ENCODE data around the gene MGST2. TPM values are rescaled to one million over a fixed set of nuclear protein-coding genes. Genes with fewer than 3 reads are reported as not detected.
A peak's percentile ranks its signal among the peaks of the same experiment; 100 is the strongest.
"Not testable (repeated sequence)": the region's sequence is repeated elsewhere in the genome, so short reads cannot be mapped to it uniquely, and the experiment has no call there.

The MGST2 gene
- polyA plus RNA-seq (ENCODE audit: insufficient read length in 3 of 3) = 10 to 100 TPM; 58.3 to 63.2 (median 58.6) TPM

DNA sequence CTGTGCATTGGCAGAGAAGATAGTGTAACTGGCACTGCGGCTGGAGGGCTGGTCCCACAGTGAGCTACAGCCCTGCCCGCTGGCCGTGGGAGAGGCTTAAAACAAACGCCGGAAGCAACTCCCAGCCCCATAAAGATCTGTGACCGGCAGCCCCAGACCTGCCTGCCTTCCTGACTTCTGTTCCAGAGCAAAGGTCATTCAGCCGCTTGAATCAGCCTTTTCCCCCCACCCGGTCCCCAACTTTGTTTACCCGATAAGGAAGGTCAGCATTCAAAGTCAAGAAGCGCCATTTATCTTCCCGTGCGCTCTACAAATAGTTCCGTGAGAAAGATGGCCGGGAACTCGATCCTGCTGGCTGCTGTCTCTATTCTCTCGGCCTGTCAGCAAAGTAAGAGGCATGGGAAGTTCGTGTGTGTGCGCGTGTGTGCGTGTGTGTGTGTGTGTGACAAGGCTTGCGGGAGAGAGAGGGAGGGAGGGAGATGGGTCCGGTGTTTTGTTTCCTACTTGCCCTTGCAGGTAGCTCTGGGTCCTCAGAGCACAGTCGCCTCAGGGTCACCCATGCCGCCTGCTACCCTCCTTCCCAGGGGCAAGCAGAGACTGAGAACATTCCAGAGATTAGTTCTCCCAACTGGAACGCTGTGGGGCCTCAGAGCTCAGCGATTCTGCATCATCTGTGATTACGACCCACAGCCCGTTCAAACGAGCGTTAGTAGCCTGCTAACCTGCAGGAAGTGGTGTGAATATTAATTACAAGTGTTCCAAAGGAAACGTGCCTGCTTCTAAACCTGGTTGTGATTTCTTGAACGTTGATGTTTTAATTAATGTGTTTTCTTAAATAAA is at the start of gene MGST2:
Gene MGST2, plus strand, starts transcription at position 130 of the 840 bp plus-strand sequence. Its CDS starts 201 bp downstream, at position 331.
- DNase-seq (ENCODE audit: low read depth in 3 of 3, low spot score in 2 of 3) = peak; percentile 70 to 75 (median 72)

DNA sequence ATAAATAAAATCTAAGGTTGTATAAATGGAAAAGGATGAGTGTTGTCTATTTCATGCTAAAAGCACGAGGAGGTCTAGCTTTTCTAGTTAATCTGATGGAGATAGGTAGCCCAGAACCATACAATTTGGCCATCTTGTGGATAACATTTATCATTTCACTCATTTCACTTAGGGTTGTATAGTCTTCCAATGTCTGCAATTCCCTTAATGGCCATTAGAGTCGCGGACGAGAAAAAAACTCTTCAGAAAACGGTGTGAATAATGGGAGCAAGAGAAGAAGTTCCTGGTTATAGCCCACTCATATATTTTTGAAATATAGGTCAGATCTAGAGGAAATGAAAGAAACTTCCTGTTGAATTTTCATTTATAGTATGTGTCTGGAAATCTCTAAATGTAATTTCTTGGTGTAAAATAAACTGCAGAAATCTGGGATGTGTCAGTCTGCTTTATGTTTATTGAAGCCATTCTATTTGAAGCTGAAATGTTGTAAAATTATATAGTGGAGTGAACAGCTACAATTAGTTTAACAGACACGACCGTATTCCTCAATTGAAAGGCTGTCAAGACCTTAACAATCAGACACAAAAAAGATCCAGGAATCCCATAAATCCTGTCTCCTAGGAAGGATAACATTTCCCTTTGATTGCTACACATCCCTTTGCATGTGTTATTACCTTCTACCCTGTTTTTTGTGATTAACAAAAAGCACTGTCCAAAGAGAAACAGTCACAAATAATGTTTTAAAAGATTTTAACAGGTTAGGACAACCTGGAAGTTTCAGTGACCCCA is 47.7 kb upstream of the MGST2 start:
- DNase-seq (ENCODE audit: low read depth in 3 of 3, low spot score in 2 of 3) = no peak

DNA sequence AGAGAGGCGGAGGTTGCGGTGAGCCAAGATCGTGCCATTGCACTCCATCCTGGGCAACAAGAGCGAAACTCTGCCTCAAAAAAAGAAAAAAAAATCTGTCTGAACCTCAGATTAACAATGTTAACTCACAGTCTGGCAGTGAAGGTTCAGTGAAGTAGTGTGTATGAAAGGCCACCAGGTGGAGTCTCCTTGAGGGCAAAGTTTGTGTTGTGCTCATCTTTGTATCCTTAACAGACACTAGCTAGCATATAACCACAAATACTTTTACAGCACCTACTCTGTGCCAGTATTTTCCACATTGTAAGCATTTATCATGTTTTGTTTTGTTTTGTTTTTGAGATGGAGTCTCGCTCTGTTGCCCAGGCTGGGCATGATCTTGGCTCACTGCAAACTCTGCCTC is 46.0 kb upstream of the MGST2 start:
- no peak for DNase-seq (ENCODE audit: low read depth in 3 of 3, low spot score in 2 of 3)

DNA sequence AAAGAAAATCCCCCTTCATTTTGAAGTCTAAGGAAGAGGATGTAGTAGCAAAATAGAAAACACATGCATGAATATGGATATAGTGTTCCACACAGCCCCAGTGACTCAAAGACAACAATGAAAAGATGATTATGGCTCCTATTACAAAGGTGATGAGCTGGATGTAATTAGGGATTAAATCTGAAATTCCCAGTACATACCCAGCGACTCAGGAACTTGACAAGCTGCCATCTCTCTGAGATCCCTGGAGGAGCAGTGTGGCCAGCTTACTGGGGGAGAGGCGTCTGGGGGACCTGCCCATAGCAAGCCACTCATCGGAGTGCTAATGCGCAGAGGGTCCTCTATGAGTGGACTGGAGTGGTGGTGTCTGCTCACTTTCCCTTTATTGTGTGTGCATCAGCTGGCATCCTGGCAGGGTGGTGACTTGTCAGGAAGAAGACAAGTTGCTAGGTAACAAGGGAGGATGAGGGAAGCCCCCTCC is 42.7 kb upstream of the MGST2 start:
- no peak for DNase-seq (ENCODE audit: low read depth in 3 of 3, low spot score in 2 of 3)

DNA sequence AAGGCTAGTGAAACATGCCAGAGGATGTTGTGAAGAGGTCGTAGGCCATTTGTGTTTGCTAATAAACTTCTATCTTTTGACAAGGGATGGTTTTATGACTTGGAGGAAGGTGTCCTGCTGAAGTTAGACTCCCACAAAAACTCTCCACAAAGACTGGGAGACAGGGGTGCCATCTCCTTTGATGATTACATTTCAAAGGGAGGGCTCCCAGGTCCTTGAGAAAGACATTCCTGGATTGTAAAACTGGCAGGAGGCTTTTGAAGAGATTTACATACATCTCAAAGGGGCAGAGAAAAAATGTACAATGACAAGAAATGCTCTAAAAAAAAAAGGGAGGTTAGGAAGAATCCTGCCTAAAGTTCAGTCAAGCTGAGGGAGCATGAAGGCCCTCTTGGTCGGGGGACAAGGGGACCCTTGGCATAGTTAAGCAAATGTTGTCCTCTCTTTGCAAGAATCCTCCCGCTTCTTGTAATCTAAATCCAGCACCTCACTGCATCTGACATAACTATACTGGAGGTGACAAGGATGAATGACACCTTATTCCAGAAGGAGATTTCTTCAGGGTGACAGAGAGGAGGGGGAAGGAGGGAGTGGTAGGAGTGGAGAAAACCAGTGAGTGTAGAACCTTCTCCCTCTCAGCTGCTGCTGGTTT is 41.1 kb upstream of the MGST2 start:
- DNase-seq (ENCODE audit: low read depth in 3 of 3, low spot score in 2 of 3) = no peak

DNA sequence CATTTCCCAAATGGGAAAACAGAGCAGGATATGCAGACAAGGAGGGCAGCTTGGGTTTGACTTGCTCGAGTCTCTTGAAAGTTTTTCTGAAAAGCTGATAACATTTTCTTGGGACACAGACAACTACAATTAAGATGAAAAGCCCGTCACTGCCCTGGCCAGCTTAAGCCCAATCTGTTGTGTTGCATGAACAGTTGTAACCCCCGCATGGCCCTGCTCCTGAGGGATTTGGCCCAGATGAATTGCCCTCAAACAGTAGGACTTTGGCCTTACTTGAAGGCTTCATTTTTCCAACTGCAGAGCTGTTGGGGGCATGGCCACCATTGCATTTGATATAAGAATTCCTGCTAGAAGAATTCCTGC is 40.5 kb upstream of the MGST2 start:
- no peak for DNase-seq (ENCODE audit: low read depth in 3 of 3, low spot score in 2 of 3)

DNA sequence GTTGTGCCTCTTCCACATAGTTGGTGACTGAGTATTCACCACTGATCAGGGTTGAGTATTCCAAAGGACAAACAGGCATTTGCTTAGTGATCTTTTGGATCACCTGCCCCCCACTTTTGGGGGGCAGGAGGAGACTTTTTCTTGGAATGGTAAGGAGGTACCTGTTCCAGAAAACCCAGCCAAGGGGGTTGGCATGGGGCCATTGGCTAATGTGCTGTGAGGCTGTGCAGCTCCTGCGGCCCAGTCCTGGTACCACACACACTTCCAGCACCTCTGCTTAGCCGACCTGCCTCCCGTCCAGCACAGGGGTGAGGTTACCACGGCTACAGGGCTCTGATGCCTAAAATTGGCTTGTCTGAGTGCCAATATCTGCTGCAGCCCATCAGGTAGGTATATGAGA is 40.1 kb upstream of the MGST2 start:
- no peak for DNase-seq (ENCODE audit: low read depth in 3 of 3, low spot score in 2 of 3)

DNA sequence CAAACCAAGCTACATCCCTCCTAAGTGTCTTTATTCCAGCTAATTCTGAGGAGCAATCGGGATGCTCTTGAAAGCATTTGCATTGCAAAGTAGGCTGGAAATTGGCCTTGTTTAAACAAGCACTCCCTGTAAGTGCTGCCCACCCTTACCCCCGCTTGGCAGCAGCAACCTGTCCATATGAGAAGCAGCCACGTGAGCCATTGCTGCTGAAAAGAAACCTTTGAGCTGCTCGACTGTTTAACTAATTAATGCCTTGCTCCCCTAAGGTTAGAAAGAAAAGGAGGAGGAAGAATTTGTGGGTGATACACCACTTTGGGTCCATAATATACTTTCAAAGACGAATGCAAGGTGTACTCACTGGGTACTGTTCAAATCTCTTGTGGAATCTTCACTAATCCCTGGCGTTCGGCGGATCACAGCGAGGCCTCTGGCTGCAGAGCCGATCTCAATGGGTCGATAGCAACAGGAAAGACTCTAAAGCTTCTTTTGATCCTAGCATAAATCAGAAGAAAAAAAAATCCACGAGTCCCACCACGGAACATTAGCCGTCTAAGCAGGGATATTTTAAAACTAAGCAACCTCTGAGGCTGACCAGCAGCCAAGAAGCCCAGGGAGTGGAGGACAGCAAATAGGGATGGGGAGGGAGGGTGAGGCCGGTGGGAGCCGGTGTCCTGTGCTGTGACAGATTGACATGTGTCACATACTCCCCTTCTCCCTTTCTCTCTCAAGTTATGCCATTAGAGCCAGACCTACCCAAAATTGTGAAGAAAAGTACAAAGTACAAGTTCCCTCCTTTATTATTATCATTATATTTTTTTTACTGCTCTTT is 37.2 kb upstream of the MGST2 start:
- DNase-seq (ENCODE audit: low read depth in 3 of 3, low spot score in 2 of 3) = no peak

DNA sequence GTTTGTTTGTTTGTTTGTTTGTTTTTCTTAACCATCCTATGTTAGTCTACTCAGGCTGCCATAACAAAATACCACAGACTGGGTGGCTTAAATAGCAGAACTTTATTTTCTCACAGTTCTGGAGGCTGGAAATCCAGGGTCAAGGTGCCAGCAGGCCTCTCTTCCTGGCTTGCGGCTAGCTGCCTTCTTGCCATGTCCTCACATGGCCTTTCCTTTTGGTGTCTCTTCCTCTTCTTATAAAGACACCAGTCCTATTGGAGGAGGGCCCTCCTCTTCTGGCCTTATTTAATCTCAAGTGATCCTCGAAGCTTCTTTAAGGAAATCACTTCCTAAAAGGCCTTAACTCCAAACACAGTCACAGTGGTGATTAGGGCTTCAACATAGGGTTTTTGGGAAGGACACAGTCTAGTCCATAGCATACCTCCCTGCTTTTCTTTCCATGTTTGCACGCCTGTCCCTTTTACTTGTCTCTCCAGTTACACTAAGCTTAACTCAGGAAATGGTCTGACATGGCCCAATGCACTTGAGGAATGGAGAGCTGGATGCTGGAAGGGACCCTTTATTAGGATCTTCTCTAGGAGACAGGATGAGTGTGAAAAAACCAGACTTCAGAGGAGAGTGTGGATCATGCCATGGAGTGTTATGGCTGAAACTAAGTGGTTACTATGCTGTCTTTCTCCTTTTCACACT is 36.0 kb upstream of the MGST2 start:
- peak in 1 of 3 donors; percentile 43 for DNase-seq (ENCODE audit: low read depth in 3 of 3, low spot score in 2 of 3)

DNA sequence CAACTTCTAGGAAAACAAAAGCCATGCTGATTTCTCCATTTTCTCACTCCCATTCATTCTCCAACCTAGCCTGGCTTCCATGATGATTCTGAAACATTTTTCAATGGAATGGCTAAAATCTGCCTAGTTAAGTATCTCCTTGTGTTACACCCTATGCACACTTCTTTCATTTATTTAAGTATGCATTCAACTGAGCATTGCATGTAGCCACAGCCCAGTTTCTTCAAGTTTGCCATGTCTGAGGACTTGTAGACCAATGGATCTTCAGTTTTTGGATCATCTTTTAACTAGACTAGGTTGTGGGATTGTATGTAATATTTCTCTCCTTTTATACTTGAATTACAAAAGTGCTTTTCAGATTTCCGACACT is 35.5 kb upstream of the MGST2 start:
- no peak for DNase-seq (ENCODE audit: low read depth in 3 of 3, low spot score in 2 of 3)

DNA sequence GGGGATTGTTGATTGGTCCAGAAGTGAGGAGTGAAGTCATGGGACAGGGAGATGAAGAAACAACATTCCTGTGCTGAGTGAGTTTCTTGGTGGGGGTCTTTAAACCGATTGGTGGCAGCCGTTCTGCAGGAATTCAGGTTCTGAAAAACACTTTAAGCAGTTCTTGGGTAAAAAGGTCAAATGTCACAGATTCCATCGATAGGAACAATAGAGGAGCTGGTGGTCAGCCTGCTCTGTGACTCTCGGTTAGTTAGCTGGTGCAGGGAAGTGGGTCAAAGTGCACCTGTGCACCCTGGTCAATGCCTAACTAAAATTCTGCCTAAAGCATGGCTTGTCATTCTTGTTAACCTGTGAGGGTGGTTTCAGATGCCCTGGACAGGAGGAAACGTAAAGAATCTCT is 34.6 kb upstream of the MGST2 start:
- no peak for DNase-seq (ENCODE audit: low read depth in 3 of 3, low spot score in 2 of 3)

DNA sequence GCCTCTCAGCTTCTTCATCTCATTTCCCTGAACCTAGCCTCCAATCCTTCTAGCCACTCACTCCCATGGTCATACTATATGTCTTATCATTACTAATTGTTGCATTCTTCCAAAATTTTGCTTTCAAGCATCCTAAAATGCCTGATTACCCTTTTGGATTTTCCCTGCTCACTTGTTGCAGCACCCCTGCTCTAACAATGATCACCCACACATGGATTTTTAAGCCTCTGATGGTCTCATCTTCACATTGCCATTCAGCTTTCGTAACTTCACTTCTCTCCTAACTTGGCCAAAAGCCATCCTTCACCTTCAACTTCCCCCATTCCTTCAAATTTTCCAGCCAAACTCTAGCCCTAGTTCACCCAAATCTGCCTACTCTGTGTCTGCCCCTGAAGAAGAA is 33.8 kb upstream of the MGST2 start:
- DNase-seq (ENCODE audit: low read depth in 3 of 3, low spot score in 2 of 3) = no peak

DNA sequence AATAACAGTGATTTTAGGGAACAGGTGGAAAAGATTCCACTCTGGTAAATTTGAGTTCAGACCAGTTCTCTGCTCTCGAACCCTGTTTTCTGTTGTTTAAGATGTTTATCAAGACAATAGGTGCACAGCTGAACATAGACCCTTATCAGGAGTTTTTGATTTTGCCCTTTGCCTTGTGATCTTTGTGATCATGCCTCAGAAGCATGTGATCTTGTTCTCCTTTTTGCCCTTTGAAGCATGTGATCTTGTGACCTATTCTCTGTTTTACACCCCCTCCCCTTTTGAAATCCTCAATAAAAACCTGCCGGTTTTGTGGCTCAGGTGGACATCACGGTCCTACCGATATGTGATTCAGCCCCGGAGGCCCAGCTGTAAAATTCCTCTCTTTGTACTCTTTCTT is 32.9 kb upstream of the MGST2 start:
- DNase-seq (ENCODE audit: low read depth in 3 of 3, low spot score in 2 of 3) = not testable (repeated sequence)

DNA sequence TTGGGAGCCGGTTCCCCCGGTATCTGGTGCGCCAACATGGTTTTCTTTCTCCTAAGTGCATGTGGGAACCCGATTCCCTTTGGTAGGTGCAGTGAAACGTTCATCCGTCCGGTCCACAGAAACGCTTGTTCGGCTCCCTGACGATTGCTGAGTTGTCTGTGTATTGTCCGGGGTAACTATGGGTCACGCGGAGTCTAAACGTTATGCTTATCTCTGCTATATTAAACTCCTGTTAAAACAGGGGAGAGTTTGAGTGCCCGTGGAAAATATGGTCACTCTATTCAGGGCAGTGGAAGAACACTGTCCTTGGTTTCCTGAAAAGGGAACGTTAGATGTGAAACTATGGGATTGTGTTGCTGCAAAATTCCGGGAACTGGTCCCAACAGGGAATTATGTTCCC is 32.4 kb upstream of the MGST2 start:
- no peak for DNase-seq (ENCODE audit: low read depth in 3 of 3, low spot score in 2 of 3)

DNA sequence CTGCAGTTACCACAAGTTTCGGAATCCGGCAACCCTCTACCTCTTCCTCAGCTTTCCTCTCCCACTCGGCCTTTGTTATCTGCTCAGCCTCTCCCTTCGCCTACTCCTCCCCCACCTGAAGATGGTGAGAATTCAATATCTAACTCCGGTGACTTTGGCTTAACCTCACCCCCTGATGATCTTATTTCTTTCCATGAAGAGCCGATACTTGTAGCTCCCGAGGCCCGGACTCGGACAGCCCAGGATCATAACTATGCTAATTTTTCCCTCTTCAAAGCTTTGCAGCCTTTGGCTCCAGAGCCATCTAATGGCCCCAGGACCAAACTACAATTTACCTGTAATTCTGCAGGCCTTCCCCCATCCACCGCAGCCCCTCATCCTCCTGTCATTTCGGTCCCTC is 32.0 kb upstream of the MGST2 start:
- no peak for DNase-seq (ENCODE audit: low read depth in 3 of 3, low spot score in 2 of 3)

DNA sequence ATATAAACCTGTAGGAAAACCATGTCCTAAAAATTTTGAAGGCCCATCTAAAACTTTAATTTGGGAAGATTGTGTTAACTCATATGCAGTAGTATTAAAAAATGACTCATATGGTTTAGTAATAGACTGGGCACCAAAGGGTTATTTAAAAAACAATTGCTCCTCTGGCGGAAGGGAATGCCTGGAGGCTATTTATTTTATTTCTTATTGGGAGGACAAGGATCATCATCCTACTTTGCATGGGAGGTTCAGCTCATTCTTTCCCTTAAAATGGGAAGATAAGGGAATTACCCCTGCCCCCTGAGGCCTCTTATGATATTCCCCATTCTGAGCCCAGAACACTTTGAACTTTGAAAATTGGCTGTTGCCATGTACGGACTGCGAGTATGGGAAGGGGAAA is 29.7 kb upstream of the MGST2 start:
- no peak for DNase-seq (ENCODE audit: low read depth in 3 of 3, low spot score in 2 of 3)

DNA sequence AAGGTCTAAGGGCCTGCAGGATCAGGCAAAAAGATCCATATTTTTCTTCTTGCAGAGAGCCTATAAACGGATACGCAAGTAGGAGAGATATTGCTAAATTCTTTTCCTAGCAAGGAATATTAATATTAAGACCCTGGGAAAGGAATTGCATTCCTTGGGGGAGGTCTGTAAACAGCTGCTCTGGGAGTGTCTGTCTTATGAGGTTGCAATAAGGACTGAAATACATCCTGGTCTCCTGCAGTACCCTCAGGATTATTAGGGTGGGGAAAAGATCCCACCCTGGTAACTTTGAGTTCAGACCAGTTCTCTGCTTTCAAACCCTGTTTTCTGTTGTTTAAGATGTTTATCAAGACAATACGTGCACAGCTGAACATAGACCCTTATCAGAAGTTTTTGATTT is 27.3 kb upstream of the MGST2 start:
- not testable (repeated sequence) for DNase-seq (ENCODE audit: low read depth in 3 of 3, low spot score in 2 of 3)

DNA sequence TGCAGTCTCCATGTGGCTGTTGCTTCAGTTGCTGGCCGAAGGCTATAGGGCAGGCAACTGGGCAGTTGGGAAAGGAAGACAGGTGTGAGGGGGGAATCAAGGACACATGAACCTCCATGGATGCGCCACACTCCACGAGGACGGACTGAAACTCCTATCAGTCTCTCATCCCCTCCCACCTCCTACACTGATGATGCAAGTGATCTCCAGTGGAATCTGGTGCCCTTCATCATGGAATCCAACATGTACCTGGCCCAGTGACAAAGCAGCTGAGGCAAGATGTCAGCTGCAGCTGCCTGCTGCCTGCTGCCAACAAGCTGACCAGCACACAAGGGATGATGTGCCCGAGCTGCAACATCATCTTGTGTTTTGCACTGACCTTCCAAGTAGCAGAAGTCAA is 26.0 kb upstream of the MGST2 start:
- DNase-seq (ENCODE audit: low read depth in 3 of 3, low spot score in 2 of 3) = no peak

DNA sequence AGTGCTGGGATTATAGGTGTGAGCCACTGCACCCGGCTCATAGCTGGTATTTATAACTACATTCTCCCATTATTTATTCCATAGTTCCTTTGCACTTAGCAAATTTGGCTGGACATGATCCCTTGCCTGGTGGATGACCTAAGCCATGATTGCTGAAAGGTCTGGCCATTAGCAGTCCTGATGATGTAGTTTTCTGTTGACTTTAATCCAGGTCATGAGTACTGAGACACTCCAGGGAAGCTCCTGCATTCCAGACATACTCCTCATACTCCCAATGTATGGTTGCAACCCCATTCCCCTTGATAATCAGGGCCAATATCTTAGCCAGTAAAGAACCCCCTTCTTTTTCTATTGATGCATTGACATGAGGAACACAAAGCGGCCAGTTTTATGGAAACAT is 24.4 kb upstream of the MGST2 start:
- DNase-seq (ENCODE audit: low read depth in 3 of 3, low spot score in 2 of 3) = no peak

DNA sequence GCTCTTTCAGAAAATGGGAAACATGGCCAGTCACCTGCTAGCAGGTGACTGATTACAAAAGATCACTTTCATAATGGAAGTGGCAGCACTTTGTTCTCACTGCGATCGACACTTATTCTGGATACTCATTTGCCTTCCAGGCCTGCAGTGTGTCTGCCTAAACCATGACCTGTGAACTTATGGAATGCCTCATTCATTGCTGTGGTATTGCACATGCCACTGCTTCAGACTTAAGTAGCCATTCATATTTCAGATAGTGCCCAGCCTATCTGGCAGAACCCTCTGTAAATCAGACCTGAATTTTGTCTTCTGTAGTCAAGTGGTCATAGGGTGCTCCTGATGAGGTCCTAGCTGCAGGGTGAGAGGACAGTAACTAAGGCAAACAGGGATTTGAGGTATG is 23.3 kb upstream of the MGST2 start:
- DNase-seq (ENCODE audit: low read depth in 3 of 3, low spot score in 2 of 3) = no peak
